ENCODE measurements around the gene MCCD1. TPM values are rescaled to one million over a fixed set of nuclear protein-coding genes. Genes with fewer than 3 reads are reported as not detected.
A peak's percentile ranks its signal among the peaks of the same experiment; 100 is the strongest.

MCCD1 gene
- total RNA-seq, 1 experiment from 2014 or later = not detected

DNA sequence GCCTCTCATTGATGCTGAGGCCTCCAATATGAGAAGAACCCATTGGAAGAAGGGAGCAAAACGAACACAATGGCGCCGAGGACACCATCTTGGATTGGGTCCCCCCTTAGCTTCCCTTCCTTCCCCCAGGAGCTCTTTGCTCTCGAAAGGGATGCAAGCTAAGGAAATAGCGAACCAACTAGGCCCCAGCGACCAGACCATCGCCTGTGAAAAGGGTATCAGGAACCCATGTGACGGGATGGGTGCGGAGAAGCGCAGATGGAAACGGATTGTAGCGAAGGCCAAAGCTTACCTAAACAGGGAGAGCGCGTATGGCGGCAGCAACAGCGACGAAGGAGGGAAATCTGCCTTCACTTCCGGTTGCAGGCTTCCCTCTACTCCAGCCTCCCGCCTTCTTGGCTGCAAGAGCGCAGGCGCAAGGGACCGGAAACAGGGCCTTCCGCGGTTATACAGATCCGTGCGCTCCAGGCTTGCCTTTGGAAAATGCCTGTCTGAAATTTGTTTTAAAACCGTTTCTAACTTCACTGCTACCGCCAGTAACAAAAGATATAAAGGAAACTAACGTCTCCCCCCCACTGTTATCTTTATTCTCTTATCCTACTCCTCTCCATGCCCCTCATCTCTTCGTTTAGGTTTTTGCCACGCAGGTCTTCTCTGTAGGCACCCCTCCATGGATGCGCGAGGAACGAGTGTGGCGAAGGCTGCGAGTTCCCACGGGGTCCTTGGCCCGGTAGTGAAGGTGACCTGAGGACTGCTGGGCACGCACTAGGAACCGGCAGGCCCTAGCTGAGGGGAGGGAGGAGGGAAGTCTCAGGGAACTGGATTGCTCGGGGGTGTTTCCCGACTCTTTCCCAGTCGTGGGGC is 13.1 kb downstream of the MCCD1 start, which contains the start of gene DDX39B:
TSS of gene DDX39B (minus strand) at position 346 of the 864 bp plus-strand sequence. CDS start 1,471 bp downstream, outside the sequence.
- H3K79me1 ChIP-seq (ENCODE audit: insufficient read depth, low read depth, low read length, poor library complexity, severe bottlenecking) = peaks cover 5% of the 10 kb centered on the region
- H3K27me3 ChIP-seq (ENCODE audit: insufficient read depth, low read length) = no peaks in the 10 kb centered on the region
- peak within 1 kb of the TSS; percentile 87 for H2BK120ac ChIP-seq (ENCODE audit: low read depth, low read length, poor library complexity, severe bottlenecking)
- peak within 1 kb of the TSS; percentile 100 for H2BK5ac ChIP-seq (ENCODE audit: insufficient read length, low read length)
- H3K56ac ChIP-seq (ENCODE audit: insufficient read length, low read depth, low read length) = peak within 1 kb of the TSS; percentile 80
- H2BK12ac ChIP-seq (ENCODE audit: insufficient read length, low read depth, low read length) = peak within 1 kb of the TSS; percentile 82
- peak within 1 kb of the TSS; percentile 100 for H3K9ac ChIP-seq (ENCODE audit: extremely low read depth, insufficient read length, low read length)
- H3K4me1 ChIP-seq (ENCODE audit: insufficient read depth, low read length) = peaks cover 2% of the 10 kb centered on the region; the same call in 1 of the 2 replicates
- peak within 1 kb of the TSS; percentile 96 for H3K18ac ChIP-seq (ENCODE audit: insufficient read length, low read depth, low read length)
- no peaks in the 10 kb centered on the region for H3K9me3 ChIP-seq (ENCODE audit: control insufficient read depth, low read depth, low read length)
- DNase-seq = peak; percentile 96
- peak within 1 kb of the TSS; percentile 91 for H3T11ph ChIP-seq (ENCODE audit: low read length)
- H3K14ac ChIP-seq (ENCODE audit: insufficient read depth, low read length) = peak within 1 kb of the TSS; percentile 64
- Mint-ChIP-seq H3K27me3 (ENCODE audit: low read depth) (no peaks in the 10 kb centered on the region), H3K4me3 (peak within 1 kb of the TSS; percentile 98 to 99), H3K27ac (peak within 1 kb of the TSS; percentile 99 to 100 (median 100)), H3K9me3 (no peaks in the 10 kb centered on the region; a peak in 1 of 5 replicates), H3K4me1 (peaks cover 45 to 49% of the 10 kb centered on the region in 2 experiments), H3K36me3 (ENCODE audit: insufficient read depth in 1 of 3, low read depth in 3 of 3) (peaks cover 39 to 46% (median 46%) of the 10 kb centered on the region in 3 experiments)
- no CpG with 5 or more reads among the region's 43 CpGs for WGBS (ENCODE audit: extremely low coverage, insufficient read length, low lambda C conversion rate)
- TF ChIP-seq, protein P1, sequence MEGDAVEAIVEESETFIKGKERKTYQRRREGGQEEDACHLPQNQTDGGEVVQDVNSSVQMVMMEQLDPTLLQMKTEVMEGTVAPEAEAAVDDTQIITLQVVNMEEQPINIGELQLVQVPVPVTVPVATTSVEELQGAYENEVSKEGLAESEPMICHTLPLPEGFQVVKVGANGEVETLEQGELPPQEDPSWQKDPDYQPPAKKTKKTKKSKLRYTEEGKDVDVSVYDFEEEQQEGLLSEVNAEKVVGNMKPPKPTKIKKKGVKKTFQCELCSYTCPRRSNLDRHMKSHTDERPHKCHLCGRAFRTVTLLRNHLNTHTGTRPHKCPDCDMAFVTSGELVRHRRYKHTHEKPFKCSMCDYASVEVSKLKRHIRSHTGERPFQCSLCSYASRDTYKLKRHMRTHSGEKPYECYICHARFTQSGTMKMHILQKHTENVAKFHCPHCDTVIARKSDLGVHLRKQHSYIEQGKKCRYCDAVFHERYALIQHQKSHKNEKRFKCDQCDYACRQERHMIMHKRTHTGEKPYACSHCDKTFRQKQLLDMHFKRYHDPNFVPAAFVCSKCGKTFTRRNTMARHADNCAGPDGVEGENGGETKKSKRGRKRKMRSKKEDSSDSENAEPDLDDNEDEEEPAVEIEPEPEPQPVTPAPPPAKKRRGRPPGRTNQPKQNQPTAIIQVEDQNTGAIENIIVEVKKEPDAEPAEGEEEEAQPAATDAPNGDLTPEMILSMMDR (conservative IDR thresholded peaks at IDR 0.05) = no peak
- H2AFZ ChIP-seq (ENCODE audit: low read length) = no peak within 1 kb of the TSS
- peak within 1 kb of the TSS; percentile 85 for H4K8ac ChIP-seq (replicated peaks; ENCODE audit: insufficient read length, low read depth, low read length)
- peak within 1 kb of the TSS; percentile 56 for H2AK5ac ChIP-seq (ENCODE audit: insufficient read length, low read length)
- no peak within 1 kb of the TSS for H2BK15ac ChIP-seq (ENCODE audit: low read depth, low read length)
- peak within 1 kb of the TSS; percentile 9 for H4K91ac ChIP-seq (ENCODE audit: insufficient read length, low read depth, low read length)
- peak within 1 kb of the TSS; percentile 59 for H3K4me2 ChIP-seq (ENCODE audit: insufficient read depth, insufficient read length, low read length)
- H3K23ac ChIP-seq (ENCODE audit: insufficient read length, low read depth, low read length) = no peak within 1 kb of the TSS
- no peak within 1 kb of the TSS for H2BK20ac ChIP-seq (ENCODE audit: low read depth, low read length, poor library complexity, severe bottlenecking)
- H3K79me2 ChIP-seq (ENCODE audit: insufficient read depth, low read length) = peaks cover 31% of the 10 kb centered on the region
- no peaks in the 10 kb centered on the region for H4K20me1 ChIP-seq (ENCODE audit: control insufficient read depth, insufficient read depth, insufficient read length)
- peak within 1 kb of the TSS; percentile 96 for H3K27ac ChIP-seq (ENCODE audit: insufficient read length, low read depth, low read length)
- H3K23me2 ChIP-seq (ENCODE audit: insufficient read length, low read depth, low read length, poor library complexity, severe bottlenecking) = peaks cover 5% of the 10 kb centered on the region
- H3K4ac ChIP-seq (ENCODE audit: low read depth, low read length) = peak within 1 kb of the TSS; percentile 88; the same call in 1 of the 2 replicates
- H4K5ac ChIP-seq (ENCODE audit: insufficient read length, low read depth, low read length) = peak within 1 kb of the TSS; percentile 99

All from H9 (cell line).